Stimulated activated CD8-positive, alpha-beta memory T cell treated with anti-CD3 and anti-CD28 coated beads, Interleukin-7, amount 100 ng/mL, for 4 hours (primary cell): ENCODE results near the gene NOL4.
"Not testable (repeated sequence)": the region's sequence is repeated elsewhere in the genome, so short reads cannot be mapped to it uniquely, and the experiment has no call there.

ENCODE experiments used
- DNase-seq, 2 donors: peaks; one replicate each; pipeline ENCODE4 v3.0.0-alpha.2; 2020; ENCODE audit warnings: low read depth in 2 of 2

The NOL4 gene, protein sequence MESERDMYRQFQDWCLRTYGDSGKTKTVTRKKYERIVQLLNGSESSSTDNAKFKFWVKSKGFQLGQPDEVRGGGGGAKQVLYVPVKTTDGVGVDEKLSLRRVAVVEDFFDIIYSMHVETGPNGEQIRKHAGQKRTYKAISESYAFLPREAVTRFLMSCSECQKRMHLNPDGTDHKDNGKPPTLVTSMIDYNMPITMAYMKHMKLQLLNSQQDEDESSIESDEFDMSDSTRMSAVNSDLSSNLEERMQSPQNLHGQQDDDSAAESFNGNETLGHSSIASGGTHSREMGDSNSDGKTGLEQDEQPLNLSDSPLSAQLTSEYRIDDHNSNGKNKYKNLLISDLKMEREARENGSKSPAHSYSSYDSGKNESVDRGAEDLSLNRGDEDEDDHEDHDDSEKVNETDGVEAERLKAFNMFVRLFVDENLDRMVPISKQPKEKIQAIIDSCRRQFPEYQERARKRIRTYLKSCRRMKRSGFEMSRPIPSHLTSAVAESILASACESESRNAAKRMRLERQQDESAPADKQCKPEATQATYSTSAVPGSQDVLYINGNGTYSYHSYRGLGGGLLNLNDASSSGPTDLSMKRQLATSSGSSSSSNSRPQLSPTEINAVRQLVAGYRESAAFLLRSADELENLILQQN

DNA sequence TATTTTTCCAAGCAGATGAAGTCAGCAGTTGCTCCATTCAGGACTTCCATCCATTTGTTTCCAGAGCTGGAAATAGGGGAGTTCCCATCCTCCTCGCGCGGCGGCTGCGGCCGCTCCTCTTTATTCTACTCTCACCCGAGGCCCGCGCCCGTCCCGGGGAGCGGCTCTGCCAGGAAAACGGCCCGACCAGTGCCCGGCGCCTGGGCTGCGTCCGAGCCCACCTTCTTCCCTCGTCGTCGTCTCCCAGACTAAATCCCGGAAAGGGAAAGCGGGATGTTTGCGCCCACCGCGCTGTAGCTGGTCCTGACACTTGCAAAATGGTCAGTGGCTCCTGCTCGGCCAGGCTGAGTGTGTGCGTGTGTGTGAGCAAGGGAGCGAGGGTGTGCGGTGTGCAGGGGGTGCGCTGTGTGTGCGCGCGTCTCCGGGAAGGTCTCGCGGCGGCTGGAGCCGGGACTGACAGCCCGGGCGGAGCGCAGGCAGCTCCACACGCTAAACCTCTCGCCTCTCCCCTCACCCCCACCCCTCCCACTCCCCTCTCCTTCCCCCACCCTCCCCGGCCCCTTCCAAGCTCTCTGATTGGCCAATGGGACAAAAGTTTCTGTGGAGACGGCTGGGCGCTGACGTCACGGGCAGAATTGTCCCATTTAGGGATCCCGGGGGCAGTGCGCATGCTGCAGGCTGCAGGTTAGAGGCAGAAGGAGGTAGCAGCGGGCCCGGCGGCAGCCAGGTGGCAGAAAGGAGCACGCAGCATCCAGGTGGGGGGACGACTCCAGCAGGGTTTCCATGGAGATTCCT is at the start of gene NOL4:
NOL4 (minus strand) TSS at position 491 of the 795 bp plus-strand sequence. CDS start 1,660 bp downstream, outside the sequence.
- DNase-seq: no peak

DNA sequence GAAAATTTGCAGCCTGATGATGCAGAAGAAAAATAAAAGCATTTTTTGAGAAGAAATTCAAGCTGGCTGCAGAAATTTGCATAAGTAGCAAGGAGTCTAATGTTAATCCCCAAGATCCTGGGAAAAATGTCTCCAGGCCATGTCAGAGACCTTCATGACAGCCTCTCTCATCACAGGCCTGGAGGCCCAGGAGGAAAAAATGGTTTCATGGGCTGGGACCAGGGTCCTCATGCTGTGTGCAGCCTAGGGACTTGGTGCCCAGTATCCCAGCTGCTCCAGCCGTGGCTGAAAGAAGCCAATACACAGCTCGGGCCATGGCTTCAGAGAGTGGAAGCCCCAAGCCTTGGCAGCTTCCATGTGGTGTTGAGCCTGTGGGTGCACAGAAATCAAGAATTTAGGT is 41.3 kb upstream of the NOL4 start:
- not testable (repeated sequence) for DNase-seq

DNA sequence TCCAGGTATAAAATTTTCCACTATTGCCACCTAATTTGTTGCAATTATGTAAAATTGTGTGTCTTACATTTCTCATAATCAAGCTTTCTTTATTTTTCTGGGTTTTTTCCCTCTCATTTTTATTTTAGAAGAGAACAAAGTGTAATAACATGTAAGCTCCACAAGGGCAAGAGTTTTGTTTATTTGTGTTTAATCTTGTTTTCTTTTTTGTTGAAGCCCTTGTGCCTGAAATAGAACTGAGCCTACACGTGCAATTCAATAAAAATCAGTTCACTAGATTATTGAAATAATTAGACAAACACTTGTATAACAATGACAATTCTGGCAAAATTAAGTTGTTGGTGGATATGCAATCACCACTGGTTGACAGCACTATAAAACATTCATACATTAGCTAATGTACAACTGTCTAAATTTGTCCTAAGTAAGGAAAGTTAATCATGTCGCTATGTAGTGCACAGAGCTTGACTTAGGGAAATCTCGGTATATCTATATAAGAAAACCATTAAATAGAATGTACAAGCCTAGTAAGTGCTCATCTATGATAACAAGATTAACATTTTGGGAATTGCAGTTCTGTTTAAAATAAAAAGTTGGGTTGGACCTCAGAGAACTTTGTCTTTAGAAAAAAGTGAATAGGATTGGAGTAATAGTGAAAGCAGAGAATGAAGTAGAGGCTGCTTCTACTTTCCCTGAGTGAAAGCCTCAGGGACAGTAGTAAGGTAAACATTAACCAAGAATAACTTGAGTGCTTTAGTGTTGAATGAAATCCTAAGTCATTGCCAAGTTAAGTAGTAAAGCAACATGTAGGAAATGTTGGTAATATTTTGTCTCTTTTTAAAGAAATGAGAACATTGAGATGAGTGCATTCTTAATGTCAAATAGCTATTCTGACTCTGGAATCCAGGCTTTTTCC is 37.4 kb upstream of the NOL4 start:
- no peak for DNase-seq

DNA sequence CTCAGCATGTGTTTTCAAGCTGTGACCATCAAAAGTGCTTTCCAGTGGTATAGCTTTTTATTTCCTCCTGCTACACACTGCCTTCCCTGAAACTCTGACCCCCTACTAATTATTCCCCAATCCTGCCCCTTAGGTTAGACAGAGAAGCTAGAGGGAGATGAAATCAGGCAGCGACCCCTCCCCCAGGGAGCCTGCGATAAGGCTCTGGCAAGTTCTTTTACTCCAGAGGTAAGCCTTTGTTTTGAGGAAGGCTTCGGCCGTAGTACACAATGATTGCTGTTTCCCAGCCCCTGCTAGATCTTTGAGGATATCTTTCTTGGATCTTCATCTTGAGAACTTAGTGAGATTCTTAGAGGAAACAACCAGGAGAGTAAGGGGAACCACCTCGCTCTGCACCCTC is 33.5 kb upstream of the NOL4 start:
- DNase-seq: no peak

DNA sequence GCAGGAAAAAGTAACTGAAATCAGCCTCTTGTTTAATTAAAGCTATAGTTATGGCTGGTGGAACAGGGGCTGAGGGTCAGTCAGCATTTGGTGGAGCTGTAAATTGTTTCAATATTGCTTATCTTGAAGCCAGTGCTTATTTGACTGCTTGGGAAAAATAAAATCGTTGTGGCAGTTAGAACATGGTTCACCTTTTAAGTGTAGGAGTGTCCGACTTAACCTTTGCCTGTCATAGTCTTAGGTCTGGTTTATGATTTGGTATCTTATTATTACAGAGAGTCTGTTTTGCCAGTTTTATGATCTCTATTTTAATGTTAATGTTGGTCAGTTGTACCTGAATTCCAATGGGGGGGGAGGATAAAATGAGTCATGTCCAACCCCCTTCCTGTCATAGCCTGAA is 27.2 kb upstream of the NOL4 start:
- no peak for DNase-seq

DNA sequence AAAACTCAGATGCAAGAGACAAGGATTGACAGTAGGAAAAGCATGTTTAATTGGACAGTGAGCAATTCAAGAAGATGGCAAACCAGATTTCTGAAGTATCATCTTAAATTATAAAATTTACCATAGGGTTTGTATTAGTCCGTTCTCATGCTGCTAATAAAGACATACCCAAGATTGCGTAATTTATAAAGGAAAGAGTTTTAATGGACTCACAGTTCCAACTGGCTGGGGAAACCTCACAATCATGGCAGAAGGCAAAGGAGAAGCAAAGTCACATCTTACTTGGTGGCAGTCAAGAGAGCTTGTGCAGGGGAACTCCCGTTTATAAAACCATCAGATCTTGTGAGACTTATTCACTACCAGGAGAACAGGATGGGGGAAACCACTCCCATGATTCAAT is 24.0 kb upstream of the NOL4 start:
- DNase-seq: no peak

DNA sequence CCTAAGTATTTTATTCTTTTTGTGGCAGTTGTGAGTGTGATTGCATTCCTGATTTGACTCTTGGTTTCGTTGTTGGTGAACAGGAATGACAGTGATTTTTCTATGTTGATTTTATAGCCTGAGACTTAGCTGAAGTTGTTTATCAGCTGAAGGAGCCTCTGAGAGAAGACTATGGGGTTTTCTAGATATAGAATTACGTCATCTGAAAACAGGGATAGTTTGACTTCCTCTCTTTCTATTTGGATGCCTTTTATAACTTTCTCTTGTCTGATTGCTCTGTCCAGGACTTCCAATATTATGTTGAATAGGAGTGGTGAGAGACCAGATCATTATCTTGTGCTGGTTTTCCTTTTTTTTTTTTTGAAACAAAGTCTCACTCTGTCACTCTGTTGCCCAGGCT is 18.0 kb upstream of the NOL4 start:
- DNase-seq: no peak

DNA sequence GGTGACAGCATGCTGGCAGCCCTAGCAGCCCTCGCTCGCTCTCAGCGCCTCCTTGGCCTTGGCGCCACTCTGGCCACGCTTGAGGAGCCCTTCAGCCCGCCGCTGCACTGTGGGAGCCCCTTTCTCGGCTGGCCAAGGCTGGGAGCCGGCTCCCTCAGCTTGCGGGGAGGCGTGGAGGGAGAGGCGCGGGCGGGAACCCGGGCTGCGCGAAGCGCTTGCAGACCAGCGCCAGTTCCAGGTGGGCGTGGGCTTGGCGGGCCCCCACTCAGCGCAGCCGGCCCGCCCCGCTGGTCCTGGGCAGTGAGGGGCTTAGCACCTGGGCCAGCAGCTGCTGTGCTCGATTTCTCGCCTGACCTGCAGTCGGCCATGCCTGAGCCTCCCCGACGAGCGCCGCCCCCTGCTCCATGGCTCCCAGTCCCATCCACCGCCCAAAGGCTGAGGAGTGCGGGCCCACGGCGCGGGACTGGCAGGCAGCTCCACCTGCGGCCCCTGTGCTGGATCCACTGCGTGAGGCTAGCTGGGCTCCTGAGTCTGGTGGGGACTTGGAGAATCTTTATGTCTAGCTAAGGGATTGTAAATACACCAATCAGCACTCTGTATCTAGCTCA is 9.2 kb upstream of the NOL4 start:
- not testable (repeated sequence) for DNase-seq

DNA sequence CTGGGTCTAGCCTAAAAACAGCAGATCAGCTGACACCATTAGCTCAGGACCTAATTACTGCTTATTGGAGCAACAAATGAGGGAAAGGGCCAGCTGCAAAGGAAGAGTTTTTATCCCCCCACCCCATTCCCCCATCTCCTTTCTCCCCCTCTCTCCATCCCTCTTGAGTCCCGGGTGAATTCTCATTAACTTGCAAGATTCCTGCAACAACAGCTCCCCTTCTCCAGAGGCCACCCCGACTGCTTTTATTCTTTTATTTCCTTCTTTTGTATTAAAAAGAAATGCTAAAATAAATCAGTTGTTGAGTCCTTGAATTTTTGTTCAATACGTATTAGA is 473 bp upstream of the NOL4 start:
- no peak for DNase-seq

DNA sequence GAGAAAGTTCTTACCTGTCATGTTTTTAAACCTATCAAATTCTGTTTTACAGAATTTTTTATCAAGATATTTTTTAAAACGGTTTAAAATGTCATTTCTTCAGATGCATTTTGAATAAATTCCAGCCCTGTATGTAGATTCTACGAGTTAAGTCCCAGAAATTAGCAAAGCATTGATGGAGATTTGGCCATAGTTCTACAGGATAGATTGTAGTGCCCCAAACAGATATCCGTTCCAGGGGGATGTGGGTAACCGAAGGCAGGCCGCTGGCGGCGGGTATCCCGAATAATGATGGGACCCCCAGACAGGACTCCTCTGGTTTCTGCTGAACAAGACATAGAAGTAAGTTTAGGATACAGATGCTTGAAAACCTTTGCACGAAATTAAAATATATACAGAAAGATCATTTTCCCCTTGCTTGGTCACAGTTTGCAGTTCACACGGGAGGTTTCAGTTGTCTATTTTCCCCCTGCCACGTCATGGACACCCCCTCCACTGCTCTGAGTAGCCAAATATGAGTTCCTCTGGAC is 755 bp downstream of the NOL4 start:
- DNase-seq: no peak

DNA sequence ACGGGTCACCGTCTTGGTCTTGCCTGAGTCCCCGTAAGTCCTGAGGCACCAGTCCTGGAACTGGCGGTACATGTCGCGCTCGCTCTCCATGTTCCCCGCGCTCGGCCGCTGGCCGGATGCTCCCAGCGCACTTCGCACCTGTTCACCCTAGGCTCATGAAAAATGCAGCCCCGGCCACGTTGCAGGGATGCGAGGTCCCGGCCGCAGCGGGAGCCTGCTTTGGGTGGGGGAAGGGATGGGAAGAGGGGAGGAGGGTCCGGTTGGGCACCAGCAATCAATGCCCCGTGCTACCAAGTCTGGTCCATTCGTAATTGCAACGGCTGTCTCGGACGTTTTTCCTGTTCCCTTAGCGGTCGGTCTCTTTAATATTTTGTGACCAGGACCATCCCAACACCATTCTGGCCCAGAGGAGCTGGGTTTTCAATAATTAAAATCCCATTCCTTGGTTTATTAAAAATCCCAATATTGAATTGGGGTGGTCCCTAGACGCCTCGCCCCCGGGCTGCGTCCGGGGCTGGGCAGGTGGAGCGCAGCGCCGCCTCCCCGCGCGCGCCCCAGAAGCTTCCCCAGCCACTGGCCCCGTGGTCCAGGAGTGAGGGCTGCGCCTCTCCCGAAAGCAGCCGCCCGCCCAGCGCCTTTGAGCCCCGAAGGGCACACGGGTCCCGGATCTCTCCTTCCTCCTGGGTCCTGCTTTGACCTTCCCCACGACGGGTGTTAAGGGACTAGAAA is 1.4 kb downstream of the NOL4 start:
- DNase-seq: no peak

DNA sequence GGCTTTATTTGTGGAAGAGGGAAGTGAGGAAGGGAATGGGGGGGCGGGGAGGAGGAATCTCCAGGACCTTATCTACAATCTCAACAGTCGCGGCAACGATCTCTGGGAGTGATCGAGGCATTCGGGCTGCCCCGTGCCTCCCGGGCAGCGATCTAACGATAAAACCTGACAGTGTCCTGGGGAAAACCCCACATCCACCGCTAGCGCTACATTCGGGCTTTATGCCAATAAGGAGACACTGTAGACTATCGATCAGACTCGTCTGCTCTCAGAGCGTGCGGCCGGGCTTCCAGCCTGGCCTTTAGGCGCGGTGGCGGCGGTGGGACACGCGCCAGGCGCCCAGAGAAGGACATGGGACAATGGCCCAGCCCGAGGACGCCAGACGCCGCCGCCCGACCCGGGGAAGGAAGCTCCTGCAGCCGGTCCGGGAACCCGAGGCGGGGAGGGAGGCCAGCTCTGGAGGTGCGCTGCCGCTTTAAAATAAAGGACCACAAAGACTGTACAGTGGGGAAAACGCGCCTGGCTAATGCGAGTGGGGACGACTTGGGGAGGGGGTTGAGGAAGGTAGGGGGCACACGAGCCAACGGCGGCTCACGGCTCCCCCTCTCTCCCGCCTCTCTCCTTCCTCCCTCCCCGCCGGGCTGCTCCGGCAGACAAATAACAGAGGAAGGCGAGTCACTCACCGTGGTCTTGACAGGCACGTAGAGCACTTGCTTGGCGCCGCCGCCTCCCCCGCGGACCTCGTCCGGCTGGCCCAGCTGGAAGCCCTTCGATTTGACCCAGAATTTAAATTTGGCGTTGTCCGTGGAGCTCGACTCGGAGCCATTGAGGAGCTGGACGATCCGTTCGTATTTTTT is 2.2 kb downstream of the NOL4 start:
- DNase-seq: no peak

DNA sequence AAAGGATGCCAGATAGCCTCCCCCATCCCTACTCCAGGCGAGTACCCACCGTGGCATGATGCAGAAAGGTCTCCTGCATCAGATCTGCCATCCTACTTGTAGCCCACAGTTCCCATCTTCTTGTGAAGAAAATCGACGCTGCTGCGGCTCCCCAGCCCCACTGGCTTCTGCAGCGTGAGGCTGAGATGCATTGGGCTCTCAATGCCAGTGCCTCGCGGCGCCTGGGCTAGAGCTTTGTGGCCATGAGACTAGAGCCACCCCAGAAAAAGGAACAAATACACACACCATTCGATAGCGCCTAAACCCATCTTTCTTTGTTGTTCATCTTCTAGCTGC is 2.8 kb downstream of the NOL4 start:
- DNase-seq: no peak

DNA sequence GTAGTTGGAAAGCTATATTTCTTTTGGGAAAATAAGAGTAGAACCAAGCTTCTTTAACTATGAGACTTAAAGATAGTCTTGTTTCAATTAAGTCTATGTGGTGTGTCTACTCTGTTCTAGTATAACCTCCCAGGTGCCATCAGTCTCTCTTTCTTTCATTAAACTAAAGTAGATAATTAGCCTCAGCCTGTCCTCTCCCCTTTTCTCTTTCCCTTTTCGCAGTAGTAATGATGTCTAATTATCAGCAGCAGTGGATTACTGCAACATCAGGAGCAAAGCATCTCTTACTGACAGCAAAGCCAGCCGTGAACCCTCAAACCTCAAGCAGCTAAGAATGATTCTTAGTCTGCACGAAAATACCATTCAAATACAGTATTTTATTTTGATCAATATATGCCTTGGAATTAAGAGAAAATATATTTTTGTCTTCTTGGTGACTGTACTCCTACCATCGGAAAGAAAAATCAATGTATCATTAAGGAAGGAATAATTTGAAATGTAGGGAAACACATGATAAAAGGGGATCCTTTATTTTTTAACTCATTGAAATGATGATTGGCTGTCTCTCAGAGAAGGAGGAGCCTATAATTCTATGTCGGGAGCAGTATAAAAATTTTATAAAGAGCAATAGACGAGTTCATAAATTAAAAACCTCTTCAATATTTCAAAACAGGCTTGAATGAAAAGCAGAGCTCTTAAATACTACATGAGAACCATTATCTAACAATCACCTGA is 4.5 kb downstream of the NOL4 start:
- DNase-seq: no peak

DNA sequence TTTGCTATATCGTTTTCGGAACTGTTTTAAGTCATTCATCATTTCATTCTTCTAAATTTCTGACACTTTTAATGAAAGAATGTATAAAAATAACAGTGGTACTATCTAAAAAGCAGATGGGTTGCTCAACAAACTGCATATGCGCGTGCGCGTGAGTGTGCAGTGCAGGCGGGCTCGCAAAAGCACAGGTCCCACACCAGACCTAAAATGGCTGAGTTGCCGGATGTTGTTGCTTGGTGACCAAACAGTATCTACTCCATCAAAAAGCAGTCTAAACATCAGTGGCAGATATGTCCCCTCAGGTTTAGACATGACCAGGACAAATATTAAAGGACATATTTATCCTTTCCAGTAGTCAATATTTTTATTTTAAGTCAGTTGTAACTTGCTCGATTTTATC is 5.1 kb downstream of the NOL4 start:
- no peak for DNase-seq

DNA sequence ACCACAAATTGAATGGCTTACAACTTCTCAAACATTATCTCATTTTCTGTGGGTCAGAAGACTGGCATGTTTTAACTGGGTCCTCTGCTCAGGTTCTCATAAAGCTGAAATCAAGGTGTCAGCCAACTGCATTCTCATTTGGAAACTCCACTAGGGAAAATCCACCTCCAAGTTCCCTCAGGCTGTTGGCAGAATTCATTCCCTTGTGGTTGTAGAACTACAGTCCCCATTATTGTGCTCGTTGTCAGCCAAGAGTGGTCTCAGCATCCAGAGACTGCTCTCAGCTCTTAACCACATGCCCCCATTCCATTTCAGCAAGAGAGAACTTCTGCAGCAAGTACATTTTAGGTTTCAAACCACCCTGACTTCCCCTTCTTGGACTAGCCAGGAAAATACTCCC is 12.2 kb downstream of the NOL4 start:
- DNase-seq: no peak

DNA sequence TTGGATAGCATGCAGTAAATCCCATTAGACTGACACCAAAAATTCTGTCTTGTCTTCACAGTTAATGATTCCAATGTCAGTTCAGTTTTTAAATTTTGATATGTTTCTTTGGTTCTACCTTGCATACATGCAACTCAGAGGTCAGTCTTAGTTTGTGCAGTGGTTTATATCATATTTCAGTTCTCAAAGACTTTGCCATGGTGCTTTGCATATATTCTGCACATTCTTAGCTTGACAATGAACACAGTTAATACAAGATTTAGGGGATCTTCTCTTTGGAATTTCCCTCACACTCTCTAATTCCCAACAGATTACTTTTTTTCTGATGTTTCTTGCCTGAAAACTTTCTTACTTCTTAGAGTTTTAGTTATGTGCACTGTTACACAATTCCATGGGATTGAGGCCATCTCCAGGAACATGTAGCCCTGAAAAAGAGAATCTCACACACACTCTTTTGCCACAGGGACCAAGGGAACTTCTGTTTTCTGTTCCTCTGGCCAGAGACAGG is 17.3 kb downstream of the NOL4 start:
- DNase-seq: no peak

DNA sequence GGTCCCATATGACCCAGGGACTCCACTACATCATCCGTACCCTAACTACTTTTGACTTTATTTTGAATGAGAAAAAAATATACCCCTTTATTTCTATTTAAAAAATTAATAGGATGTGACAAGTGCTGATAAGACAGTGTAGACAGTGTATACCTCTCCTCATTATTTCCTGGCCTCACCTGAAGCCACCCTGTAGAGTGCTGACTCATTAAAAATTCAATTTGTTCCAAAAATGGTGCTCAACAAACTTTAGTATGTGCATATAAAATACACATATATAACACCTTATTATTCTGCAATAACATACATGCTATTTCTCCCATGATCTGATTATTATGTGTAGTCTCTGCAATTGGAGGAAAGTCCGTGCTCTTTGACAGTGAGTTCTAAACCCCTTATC is 20.8 kb downstream of the NOL4 start:
- no peak for DNase-seq

DNA sequence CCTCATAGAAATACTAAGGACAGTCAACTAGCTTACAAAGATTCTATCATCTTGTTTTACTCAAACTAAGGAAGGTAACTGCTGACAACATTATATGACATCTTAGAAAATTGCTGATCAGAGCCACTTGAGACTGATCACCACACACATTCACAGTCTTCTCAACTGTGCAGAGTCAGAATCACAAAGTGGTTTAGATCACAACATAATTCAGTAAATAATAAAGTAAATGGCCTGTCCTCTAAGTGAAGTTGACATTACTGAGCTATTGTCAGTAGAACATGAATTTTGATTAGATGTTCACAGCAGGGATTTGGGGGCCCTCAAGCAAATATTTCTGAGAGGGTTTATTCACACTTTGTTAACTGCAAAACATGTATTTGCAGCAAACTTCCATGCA is 28.5 kb downstream of the NOL4 start:
- no peak for DNase-seq
